Panc1 (cell line): ENCODE results near the gene RAB5A. TPM values are rescaled to one million over a fixed set of nuclear protein-coding genes. Genes with fewer than 3 reads are reported as not detected.

Experiments used
- ATAC-seq: fragments of 200-7000 bp; cut with Tn5 transposase; 2 replicates; pipeline ENCODE4 v1.9.1; 2020; ENCODE audit warnings: mild to moderate bottlenecking, moderate library complexity
- BruUV-seq: library from RNA; stranded (reverse); fragments of 400-500 nt; replicated peaks from 2 replicates; lab custom pipeline; 2021; lab: Mats Ljungman, UMichigan
- CTCF ChIA-PET: fragments of 300-600 bp; sonication (Branson Sonifier 250); formaldehyde crosslinking; loops from one replicate; lab custom pipeline; 2022; ENCODE audit warnings: antibody characterized with exemption; lab: Charles Lee
- POLR2A ChIA-PET: fragments of 300-600 bp; sonication (Branson Sonifier 250); formaldehyde crosslinking; loops from one replicate; lab custom pipeline; 2022; ENCODE audit warnings: antibody characterized with exemption; lab: Charles Lee
- DNase-seq: peaks from one replicate; pipeline ENCODE4 v3.0.0-alpha.2; 2010; ENCODE audit warnings: low read depth, low spot score
- H3K27ac ChIP-seq: 2 replicates; pipeline ENCODE4 v1.5.1; 2011; ENCODE audit warnings: mild to moderate bottlenecking, low read length, inconsistent platforms
- H3K27me3 ChIP-seq: fragments of 200-500 bp; sonication (Bioruptor generic); 2 replicates; pipeline ENCODE4 v1.6.0; 2014; ENCODE audit warnings: low read length, inconsistent platforms; ENCODE audit not compliant: control insufficient read depth, insufficient read depth
- H3K36me3 ChIP-seq: fragments of 200-500 bp; sonication (Bioruptor generic); 2 replicates; pipeline ENCODE4 v1.5.1; 2014; ENCODE audit warnings: inconsistent platforms, mild to moderate bottlenecking, low read length, moderate library complexity; ENCODE audit not compliant: control insufficient read depth, insufficient read depth
- H3K4me1 ChIP-seq: 2 replicates; pipeline ENCODE4 v1.5.1; 2011; ENCODE audit warnings: inconsistent platforms, mild to moderate bottlenecking, low read length, moderate library complexity; ENCODE audit not compliant: control insufficient read depth, insufficient read depth
- H3K4me3 ChIP-seq, 2 experiments: 2 replicates each; pipeline ENCODE4 v1.5.1; 2011 to 2012; ENCODE audit warnings: low read depth in 2 of 2, low read length in 2 of 2, mild to moderate bottlenecking in 2 of 2, inconsistent platforms in 1 of 2, moderate library complexity in 1 of 2
- H3K9me3 ChIP-seq: fragments of 200-500 bp; sonication (Bioruptor generic); 2 replicates; pipeline ENCODE4 v1.5.1; 2014; ENCODE audit warnings: low read depth, mild to moderate bottlenecking, inconsistent platforms, low read length, moderate library complexity; ENCODE audit not compliant: control insufficient read depth, insufficient read depth
- CTCF ChIP-seq: fragments of 450-650 bp; IDR thresholded peaks from 2 replicates; pipeline ENCODE4 v1.5.1; 2017; ENCODE audit warnings: mild to moderate bottlenecking
- POLR2AphosphoS5 ChIP-seq: IDR thresholded peaks from 2 replicates; pipeline ENCODE4 v1.6.1; 2012; ENCODE audit warnings: mild to moderate bottlenecking, low read depth, low read length, moderate library complexity
- SIN3A ChIP-seq: IDR thresholded peaks from 2 replicates; pipeline ENCODE4 v1.6.1; 2012; ENCODE audit warnings: low read depth, mild to moderate bottlenecking, low read length, moderate library complexity, borderline replicate concordance; ENCODE audit not compliant: insufficient read depth
- TCF7L2 ChIP-seq: IDR thresholded peaks from 2 replicates; pipeline ENCODE4 v1.6.1; 2011; ENCODE audit warnings: mild to moderate bottlenecking, low read depth, low read length, inconsistent platforms
- in situ Hi-C: cut with HindIII; loops from 2 replicates; pipeline ENCODE4 v1.10.0; 2016; ENCODE audit warnings: low sequenced_read_pairs, low pct_unique_long_range_greater_than_20kb
- intact Hi-C: fragments of 100-400 bp; cut with micrococcal nuclease; formaldehyde crosslinking; loops from one replicate; pipeline ENCODE4 v1.10.0; 2022; ENCODE audit not compliant: unreplicated experiment
- total RNA-seq: library from RNA; stranded (reverse); gene quantifications from one replicate; pipeline ENCODE4 v1.2.1, GENCODE V29; 2021; ENCODE audit not compliant: unreplicated experiment
- TF ChIP-seq, protein P1 (sequence below), 2 experiments: IDR thresholded peaks; 2 replicates each; pipeline ENCODE4 v1.6.1; 2011 to 2012; ENCODE audit warnings: low read depth in 2 of 2, control low read depth in 1 of 2, low read length in 1 of 2, mild to moderate bottlenecking in 1 of 2, moderate library complexity in 1 of 2; ENCODE audit not compliant: insufficient read depth in 1 of 2

The RAB5A gene
- total RNA-seq, 1 experiment from 2014 or later = 31.2 TPM

DNA sequence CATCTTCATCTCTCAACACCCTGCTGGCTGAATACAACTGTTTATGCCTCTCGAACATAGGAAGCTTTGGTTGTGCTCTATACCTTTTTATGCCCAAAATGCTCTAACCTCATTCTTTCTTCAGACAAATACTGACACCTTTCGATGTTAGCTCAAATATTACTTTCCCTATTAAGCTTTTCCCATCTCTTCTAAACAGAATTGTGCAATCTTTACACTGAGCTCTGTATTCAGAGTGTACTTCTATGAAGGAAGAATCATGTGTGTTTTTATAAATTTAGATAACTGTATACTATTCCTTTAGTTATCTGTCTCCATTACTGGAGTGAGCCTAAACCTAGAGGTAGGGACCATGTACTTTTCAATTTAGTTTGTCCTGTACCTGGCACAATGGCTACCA is 14.5 kb upstream of the RAB5A start:
- ATAC-seq (no peak), DNase-seq (no peak)
- BruUV-seq = no TSS peak
- ChIA-PET POLR2A (no interaction called here), CTCF (no interaction called here)
- Histone ChIP-seq H3K9me3 (no peaks in the 10 kb centered on the region), H3K4me3 (no peak overlapping the region), H3K27me3 (no peaks in the 10 kb centered on the region), H3K4me1 (no peaks in the 10 kb centered on the region), H3K27ac (no peak overlapping the region), H3K36me3 (no peaks in the 10 kb centered on the region)
- intact Hi-C loops (no loop called here), in situ Hi-C loops (no loop called here)
- no peak for TF ChIP-seq TCF7L2
- TF ChIP-seq CTCF = no peak
- no peak for TF ChIP-seq SIN3A
- TF ChIP-seq POLR2AphosphoS5 = no peak
- TF ChIP-seq, protein P1, sequence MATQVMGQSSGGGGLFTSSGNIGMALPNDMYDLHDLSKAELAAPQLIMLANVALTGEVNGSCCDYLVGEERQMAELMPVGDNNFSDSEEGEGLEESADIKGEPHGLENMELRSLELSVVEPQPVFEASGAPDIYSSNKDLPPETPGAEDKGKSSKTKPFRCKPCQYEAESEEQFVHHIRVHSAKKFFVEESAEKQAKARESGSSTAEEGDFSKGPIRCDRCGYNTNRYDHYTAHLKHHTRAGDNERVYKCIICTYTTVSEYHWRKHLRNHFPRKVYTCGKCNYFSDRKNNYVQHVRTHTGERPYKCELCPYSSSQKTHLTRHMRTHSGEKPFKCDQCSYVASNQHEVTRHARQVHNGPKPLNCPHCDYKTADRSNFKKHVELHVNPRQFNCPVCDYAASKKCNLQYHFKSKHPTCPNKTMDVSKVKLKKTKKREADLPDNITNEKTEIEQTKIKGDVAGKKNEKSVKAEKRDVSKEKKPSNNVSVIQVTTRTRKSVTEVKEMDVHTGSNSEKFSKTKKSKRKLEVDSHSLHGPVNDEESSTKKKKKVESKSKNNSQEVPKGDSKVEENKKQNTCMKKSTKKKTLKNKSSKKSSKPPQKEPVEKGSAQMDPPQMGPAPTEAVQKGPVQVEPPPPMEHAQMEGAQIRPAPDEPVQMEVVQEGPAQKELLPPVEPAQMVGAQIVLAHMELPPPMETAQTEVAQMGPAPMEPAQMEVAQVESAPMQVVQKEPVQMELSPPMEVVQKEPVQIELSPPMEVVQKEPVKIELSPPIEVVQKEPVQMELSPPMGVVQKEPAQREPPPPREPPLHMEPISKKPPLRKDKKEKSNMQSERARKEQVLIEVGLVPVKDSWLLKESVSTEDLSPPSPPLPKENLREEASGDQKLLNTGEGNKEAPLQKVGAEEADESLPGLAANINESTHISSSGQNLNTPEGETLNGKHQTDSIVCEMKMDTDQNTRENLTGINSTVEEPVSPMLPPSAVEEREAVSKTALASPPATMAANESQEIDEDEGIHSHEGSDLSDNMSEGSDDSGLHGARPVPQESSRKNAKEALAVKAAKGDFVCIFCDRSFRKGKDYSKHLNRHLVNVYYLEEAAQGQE (IDR thresholded peaks at IDR 0.05; ENCODE audit: insufficient read depth in 1 of 2, low read depth in 2 of 2, low read length in 1 of 2) = no peak

GRCh38 chr3:19934098-19934566 is 12.8 kb upstream of the RAB5A start, which contains the start of gene EFHB:
Gene EFHB (minus strand): TSS chr3:19934217. CDS start chr3:19934018, 199 bp downstream.
- POLR2A ChIA-PET = no interaction called here
- in situ Hi-C loops (no loop called here), intact Hi-C loops (no loop called here)
- CTCF ChIA-PET = no interaction called here
- no TSS peak for BruUV-seq
- Histone ChIP-seq H3K4me3 (no peak within 1 kb of the TSS), H3K9me3 (no peaks in the 10 kb centered on the region), H3K27ac (no peak within 1 kb of the TSS), H3K4me1 (no peaks in the 10 kb centered on the region), H3K36me3 (no peaks in the 10 kb centered on the region), H3K27me3 (no peaks in the 10 kb centered on the region)
- no peak for TF ChIP-seq TCF7L2
- TF ChIP-seq, protein P1 (IDR thresholded peaks at IDR 0.05; ENCODE audit: insufficient read depth in 1 of 2, low read depth in 2 of 2, low read length in 1 of 2) = no peak
- TF ChIP-seq CTCF = no peak
- no peak for TF ChIP-seq POLR2AphosphoS5
- TF ChIP-seq SIN3A = no peak
- no peak for DNase-seq
- no peak for ATAC-seq
